ENCODE measurements around the gene TEX2. TPM values are rescaled to one million over a fixed set of nuclear protein-coding genes. Genes with fewer than 3 reads are reported as not detected.

TEX2 gene
- total and polyA plus RNA-seq, 2 of the 13 experiments (the other 11 are each of a cell fraction or from before 2014, with no cell fraction given): 21.4 to 37.7 TPM

DNA sequence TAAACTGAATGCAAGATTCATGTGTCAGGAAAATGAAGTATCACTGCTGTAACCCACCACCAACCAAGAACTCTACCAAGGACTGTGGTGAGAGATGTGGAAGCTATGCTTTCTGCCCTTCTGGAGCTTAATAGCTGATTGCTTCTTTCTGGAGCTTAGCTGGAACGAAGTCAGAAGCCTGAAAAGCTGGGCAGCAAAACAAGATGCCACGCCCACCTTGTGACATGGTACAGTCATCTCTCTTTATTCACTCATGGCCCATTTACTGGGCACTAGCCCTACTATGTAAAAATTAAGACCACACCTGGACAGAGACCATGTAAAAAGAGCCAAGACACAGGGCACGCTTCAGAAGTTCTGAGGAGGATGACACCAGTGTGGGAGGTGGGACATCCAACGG is 48.1 kb downstream of the TEX2 start:
- Histone ChIP-seq H3K9me3 (ENCODE audit: low read length) (no peaks in the 10 kb centered on the region), H4K20me1 (ENCODE audit: insufficient read depth, low read length) (no peaks in the 10 kb centered on the region), H3K79me2 (ENCODE audit: insufficient read depth, low read length) (peaks cover 33% of the 10 kb centered on the region), H3K36me3 (replicated peaks in 1 of 2; ENCODE audit: control insufficient read depth in 1 of 2, insufficient read depth in 2 of 2, low read length in 2 of 2) (peaks cover 14 to 24% of the 10 kb centered on the region in 2 experiments), H3K4me3 (replicated peaks in 1 of 3; ENCODE audit: insufficient read depth in 1 of 3, low read depth in 2 of 3, low read length in 3 of 3) (no peak overlapping the region), H2AFZ (ENCODE audit: low read length) (no peak overlapping the region), H3K4me1 (ENCODE audit: insufficient read depth, low read length) (peaks cover 52% of the 10 kb centered on the region), H3K27me3 (ENCODE audit: control insufficient read depth in 1 of 2, insufficient read depth in 2 of 2, low read length in 2 of 2) (no peaks in the 10 kb centered on the region), H3K9ac (ENCODE audit: insufficient read depth, low read depth, low read length) (no peak overlapping the region), H3K27ac (ENCODE audit: extremely low read length, insufficient read depth, low read length) (no peak overlapping the region), H3K4me2 (ENCODE audit: low read depth, low read length) (no peak overlapping the region)
- intact Hi-C loops (cut with micrococcal nuclease; ENCODE audit: unreplicated experiment) (loop anchor here (5.0 kb wide), 1 partner anchor 47 kb away; the partner anchor contains the start of gene TEX2), in situ Hi-C loops (cut with HindIII; ENCODE audit: extremely low pct_ligation_motif_present, low pct_unique_long_range_greater_than_20kb) (no loop called here)
- FAIRE-seq (no peak), ATAC-seq (no peak), DNase-seq (ENCODE audit: low spot score) (no peak)
- POLR2A ChIA-PET: interaction anchor here (0.9 to 6.1 kb wide), 8 partner anchors 8 to 140 kb away, joined by 3 to 127 read pairs (median 18); partner anchors contain the start of gene TEX2
- TF ChIP-seq, protein P1, sequence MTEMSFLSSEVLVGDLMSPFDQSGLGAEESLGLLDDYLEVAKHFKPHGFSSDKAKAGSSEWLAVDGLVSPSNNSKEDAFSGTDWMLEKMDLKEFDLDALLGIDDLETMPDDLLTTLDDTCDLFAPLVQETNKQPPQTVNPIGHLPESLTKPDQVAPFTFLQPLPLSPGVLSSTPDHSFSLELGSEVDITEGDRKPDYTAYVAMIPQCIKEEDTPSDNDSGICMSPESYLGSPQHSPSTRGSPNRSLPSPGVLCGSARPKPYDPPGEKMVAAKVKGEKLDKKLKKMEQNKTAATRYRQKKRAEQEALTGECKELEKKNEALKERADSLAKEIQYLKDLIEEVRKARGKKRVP (CRISPR knock-in tag; IDR thresholded peaks at IDR 0.05): no peak
- TF ChIP-seq ZNF569 (CRISPR knock-in tag; IDR thresholded peaks at IDR 0.05; ENCODE audit: borderline replicate concordance): no peak
- no peak for TF ChIP-seq ZNF75D (CRISPR knock-in tag; IDR thresholded peaks at IDR 0.05; ENCODE audit: borderline replicate concordance)
- TF ChIP-seq SALL1 (CRISPR knock-in tag; IDR thresholded peaks at IDR 0.05): 0 out of 2 replicates have a peak, but pooled peaks have one; percentile 9
- no peak for TF ChIP-seq DNMT3B (CRISPR knock-in tag; conservative IDR thresholded peaks at IDR 0.05)
- TF ChIP-seq, protein P2, sequence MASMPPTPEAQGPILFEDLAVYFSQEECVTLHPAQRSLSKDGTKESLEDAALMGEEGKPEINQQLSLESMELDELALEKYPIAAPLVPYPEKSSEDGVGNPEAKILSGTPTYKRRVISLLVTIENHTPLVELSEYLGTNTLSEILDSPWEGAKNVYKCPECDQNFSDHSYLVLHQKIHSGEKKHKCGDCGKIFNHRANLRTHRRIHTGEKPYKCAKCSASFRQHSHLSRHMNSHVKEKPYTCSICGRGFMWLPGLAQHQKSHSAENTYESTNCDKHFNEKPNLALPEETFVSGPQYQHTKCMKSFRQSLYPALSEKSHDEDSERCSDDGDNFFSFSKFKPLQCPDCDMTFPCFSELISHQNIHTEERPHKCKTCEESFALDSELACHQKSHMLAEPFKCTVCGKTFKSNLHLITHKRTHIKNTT (CRISPR knock-in tag; IDR thresholded peaks at IDR 0.05): no peak
- 0 out of 2 replicates have a peak, but pooled peaks have one; percentile 22 for TF ChIP-seq ZNF598 (CRISPR knock-in tag; IDR thresholded peaks at IDR 0.05; ENCODE audit: borderline replicate concordance)
- CTCF ChIA-PET (ENCODE audit: low intra/inter-chr PET ratio, low total read pairs): no interaction called here
- BruUV-seq (replicated peaks): no TSS peak
- WGBS (ENCODE audit: low lambda C conversion rate): 100% methylated on average over 4 of the region's 4 CpGs

Data from HepG2 (cell line).